Measurements from ENCODE around the gene TEPSIN.

- TF ChIP-seq CTCF (optimal IDR thresholded peaks at IDR 0.05 in 1 of 3, IDR thresholded peaks at IDR 0.05 in 1 of 3, conservative IDR thresholded peaks at IDR 0.05 in 1 of 3; ENCODE audit: extremely low read depth in 1 of 3, insufficient read depth in 2 of 3, low read length in 3 of 3) (no peak), EZH2 (IDR thresholded peaks at IDR 0.05; ENCODE audit: low read length) (no peak)
Observed at GRCh38 chr17:81252987-81253329, 14.1 kb upstream of the TEPSIN start.
